Stimulated activated naive CD8-positive, alpha-beta T cell treated with anti-CD3 and anti-CD28 coated beads, Interleukin-15, Interleukin-2, amounts not matched to agents 100 U/mL and 50 U/mL, for 24 hours (primary cell): ENCODE data around the gene NRTN.
"Not testable (repeated sequence)": the region's sequence is repeated elsewhere in the genome, so short reads cannot be mapped to it uniquely, and the experiment has no call there.

ENCODE experiments used
- ATAC-seq: fragments of 150-1000 bp; cut with Tn5 transposase; one replicate; pipeline ENCODE4 v1.10.0; 2021
- DNase-seq: peaks from one replicate; pipeline ENCODE4 v3.0.0; 2021

NRTN gene

DNA sequence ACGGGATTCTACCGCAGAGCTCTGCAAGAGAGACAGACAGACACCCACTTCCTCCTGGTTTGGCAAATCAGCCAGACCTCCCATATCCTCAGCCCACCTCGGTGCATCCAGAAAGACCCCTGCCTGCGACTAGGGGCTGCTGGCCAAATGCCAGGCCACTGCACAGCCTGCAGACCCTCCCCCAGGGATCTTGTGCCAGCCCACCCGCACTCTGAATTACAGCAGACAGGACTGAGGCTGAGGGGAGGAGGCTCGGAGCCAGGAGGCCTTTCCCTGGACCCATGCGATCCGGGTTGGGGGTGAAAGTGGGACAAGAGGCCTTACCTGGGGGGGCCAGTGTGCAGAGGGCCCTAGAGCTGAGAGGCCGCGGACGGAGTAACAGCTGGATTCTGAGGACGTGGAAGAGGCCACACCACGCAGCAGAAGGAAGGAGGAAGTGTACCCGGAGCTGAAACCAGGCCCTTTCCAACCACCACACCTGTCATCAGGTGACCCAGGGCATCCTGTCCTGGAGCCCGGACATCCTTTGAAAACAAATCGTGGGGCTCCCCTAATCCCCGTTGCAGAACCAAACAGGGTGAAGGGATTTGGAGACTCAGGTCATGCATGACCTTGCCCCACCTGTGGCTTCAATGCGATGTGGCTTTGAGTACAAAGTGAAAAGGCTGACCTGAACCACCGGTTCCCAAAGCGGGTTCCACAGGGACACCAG lies 33.6 kb downstream of the NRTN start:
- DNase-seq = no peak
- no peak for ATAC-seq

DNA sequence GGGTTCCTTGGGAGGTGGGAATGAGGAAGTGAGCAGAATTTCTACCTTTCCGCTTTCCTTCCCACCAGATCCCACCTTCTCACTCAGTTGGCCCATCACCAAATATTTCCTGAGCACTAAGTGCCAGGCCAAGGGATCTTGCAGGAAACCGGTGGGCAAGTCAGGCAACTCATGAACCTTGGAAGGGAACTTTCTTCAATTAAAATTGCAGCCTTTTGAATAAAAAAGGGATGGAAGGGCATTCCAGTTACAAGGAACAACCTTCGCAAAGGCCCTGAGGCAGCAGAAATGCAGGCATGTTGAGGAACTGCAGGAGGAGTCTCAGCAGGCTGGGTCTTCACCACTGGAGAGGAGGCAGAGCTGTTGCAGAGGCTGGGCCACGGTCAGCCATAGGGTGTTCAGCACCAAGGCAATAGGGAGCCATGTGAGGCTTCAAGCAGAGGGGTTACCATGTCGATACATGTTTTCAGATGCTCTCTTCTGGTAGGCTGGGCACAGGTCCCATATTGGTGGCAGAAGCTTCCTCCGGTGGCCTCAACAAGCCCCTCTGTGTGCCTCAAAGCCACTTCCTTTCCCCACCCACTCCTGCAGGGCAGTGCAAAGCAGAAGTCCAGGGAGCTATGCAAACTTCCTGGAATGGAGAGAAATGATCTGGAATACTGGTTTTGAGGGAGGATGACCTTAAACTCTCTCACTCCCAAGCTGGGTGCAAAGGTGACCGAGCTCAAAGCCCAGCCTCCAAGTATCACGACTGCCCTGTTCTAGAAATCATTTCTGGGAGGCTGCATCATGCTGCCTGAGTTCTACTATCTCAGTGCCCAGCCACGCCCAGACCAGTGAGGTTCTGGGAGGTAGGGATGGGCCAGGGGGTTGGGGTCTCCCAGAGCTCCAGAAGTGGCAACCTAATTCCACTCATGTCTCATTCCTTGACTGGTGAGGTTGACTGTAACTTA lies 34.5 kb downstream of the NRTN start, which contains the start of gene FUT6:
FUT6 (minus strand) TSS at position 638 of the 953 bp plus-strand sequence. CDS start 7,135 bp downstream, outside the sequence.
- no peak for ATAC-seq
- DNase-seq = no peak

DNA sequence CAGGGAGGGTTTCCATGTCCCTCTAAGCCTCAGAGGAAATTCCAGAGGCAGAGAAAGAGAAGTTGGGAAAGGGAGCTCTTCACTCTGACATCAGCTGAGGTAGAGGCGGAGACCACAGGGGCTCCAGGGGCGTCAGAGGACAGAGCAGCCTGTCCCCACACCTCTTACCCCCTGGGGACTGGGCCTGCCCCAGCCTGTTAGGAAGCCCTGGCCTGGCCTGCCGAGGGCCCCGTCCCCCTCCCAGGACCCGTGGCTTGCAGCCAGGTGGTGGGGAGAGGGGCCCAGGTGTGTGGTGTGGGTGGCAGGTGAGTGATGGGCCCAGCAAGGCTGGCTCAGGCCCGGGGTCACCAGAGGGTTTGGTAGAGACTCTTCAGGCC lies 36.9 kb downstream of the NRTN start:
- ATAC-seq, DNase-seq: not testable (repeated sequence)

DNA sequence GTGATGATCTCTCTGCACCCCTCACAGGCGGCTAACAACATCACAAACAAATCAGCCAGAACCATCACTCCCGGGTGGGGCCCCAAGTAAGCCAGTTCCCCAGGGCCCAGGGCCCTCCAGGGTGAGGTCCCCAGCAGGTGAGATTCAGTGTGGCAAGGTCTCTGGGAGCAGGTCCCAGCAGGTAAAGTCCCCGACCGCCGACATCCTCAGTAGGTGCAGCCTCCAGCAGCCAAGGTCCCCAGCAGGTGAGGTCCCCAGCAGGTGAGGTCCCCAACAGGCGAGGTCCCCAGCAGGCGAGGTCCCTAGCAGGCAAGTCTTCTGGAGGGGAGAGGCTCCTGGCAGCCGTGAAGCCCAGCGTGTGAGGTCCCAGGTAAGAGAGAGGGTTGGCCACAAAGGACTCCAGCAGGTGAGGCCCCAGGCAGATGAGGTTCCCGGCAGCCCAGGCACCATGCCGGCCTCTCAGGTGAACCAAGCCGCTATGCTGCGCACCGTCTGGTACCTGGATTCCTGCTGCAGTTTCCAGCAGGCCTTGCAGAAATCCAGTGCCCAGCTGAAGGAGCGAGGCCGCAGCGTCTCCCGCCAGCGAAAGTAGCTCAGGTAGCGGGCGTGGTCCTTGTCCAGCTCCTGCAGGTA lies 38.5 kb downstream of the NRTN start:
- no peak for ATAC-seq

DNA sequence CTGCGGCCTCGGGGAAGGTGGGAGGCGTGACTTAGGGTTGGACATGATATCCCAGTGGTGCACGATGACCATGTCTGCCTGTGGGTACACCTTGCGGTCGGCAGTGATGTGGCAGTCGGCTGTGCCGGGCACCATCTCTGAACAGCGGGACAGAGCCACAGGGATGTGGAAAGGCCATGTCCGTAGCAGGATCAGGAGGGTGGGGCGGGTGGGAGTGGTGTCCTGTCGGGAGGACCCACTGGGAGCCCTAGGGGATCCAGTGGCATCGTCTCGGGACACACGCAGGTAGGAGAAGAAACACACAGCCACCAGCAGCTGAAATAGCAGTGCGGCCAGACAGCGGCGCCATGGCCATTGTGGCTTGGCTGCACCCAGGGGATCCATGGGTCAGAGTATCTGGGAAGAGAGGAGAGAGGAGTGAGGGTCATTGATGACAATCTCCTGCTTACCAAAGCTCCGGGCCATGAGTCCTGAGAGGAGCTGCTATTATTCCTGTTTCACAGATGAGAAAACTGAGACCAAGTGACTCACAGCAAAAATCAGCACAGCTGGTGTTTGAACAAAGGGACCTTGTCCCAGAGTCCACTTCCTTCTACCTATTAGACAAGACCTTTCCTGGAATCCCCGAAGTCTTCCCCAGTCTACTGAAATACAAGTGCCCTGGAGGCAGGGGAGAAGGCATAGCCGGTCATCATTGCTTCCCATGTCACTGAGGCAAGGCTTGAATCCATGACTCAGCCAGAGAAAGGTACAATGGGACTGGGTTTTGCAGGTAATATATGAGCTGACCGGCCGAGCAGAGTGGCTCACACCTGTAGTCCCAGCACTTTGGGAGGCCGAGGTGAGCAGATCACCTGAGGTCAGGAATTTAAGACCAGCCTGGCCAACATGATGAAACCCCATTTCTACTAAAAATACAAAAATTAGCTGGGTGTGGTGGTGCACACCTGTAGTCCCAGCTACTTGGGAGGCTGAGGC lies 39.9 kb downstream of the NRTN start:
- ATAC-seq (no peak), DNase-seq (no peak)

More for the DNA sequence above, 38.5 kb downstream of the NRTN start:
- no peak for DNase-seq

DNA sequence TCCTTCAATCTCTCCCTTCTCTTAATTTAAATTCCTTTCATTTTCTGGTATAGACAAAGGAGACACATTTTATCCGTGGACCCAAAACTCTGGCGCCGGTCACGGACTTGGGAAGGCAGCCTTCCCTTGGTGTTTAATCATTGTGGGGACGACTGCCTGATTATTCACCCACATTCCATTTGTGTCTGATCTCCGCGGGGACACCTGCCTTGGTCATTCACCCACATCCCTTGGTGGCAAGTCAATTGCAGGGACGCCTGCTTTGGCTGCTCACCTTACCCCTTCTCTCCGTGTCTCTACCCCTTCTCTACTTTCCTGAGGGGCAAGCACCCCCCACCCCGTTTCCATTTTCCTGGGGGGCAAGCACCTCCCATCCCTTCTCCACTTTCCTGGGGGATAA lies 43.0 kb downstream of the NRTN start:
- ATAC-seq, DNase-seq: not testable (repeated sequence)

DNA sequence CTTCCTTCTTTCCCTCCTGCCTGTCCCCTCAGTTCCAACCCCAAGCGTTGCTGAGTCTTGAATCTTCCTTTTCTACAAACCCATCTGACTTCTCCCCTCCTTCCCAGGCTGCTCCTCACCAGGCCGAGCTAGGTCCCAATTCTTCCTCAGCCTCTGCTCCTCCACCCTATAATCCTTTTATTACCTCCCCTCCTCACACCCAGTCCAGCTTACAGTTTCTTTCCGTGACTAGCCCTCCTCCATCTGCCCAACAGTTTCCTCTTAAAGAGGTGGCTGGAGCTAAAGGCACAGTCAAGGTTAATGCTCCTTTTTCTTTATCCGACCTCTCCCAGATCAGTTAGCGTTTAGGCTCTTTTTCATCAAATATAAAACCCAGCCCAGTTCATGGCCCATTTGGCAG lies 43.8 kb downstream of the NRTN start:
- ATAC-seq = not testable (repeated sequence)

DNA sequence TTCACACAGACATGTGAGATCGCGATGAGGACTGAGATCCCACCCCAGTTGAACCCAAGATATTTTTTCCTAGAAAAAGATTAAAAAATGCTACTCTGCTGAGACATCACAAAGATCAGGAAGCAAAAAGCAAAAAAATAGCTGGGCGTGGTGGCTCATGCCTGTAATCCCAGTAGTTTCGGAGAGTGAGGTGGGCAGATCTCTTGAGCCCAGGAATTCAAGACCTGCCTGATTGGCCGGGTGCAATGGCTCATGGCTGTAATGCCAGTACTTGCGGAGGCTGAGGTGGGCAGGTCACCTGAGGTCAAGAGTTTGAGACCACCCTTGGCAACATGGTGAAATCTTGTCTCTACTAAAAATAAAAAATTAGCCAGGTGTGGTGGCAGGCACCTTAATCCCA lies 45.3 kb downstream of the NRTN start:
- DNase-seq (no peak), ATAC-seq (no peak)

More for the DNA sequence above, 43.8 kb downstream of the NRTN start:
- DNase-seq = not testable (repeated sequence)

DNA sequence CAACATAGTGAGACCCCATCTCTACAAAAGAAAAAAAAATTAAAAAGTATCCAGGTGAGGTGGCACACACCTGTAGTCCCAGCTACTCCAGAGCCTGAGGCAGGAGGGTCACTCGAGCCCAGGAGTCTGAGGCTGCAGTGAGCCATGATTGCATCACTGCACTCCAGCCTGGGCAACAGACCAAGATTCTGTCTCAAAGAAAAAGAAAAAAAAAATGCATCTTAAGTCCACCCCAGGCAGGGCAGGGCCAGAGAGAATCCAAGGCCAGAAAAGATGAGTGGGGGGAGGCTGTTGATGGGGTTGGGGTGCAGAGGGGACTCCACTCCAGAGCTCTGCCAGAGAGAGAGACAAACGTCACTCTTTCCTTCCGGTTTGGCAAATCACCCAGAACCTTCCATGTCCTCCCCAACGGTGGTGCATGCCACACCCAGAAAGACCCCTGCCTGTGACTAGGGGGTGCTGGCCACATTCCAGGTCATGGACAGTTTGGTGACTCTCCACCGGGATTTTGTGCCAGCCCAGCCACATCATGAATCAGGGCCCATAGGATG lies 46.0 kb downstream of the NRTN start:
- DNase-seq (no peak), ATAC-seq (no peak)

DNA sequence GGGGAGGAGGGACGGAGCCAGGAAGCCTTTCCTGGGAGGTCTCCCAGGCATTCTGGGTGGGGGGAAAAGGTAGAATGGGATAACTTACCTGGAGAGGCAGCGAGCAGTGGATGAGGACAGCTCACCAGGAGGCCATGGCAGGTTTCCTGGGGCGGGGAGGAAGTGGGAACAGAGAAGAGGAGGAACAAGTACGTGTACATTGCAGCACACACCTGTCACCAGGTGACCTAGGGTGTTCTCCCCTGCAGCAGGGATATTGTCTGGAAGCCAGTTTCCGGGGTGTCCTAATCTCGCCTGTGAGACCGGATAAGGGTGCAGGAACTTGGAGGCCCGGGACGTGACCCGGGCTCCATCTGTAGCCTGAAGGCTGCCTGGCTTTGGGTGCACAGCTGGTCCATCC lies 46.4 kb downstream of the NRTN start, which contains the start of gene FUT3:
FUT3 (minus strand) TSS at position 148 of the 400 bp plus-strand sequence.
- ATAC-seq = no peak
- DNase-seq = no peak

DNA sequence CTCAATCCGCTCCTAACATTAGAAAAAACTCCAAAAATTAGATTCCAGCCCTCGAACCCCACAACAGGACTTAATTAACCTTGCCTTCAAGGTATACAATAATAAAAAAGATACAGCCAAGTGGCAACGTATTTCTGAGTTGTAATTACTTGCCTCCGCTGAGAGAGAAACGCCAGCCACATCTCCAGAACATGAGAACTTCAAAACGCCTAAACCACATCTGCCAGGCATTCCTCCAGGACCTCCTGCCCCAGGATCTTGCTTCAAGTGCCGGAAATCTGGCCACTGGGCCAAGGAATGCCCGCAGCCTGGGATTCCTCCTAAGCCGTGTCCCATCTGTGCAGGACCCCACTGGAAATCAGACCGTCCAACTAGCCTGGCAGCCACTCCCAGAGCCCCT lies 49.3 kb downstream of the NRTN start:
- DNase-seq, ATAC-seq: not testable (repeated sequence)

DNA sequence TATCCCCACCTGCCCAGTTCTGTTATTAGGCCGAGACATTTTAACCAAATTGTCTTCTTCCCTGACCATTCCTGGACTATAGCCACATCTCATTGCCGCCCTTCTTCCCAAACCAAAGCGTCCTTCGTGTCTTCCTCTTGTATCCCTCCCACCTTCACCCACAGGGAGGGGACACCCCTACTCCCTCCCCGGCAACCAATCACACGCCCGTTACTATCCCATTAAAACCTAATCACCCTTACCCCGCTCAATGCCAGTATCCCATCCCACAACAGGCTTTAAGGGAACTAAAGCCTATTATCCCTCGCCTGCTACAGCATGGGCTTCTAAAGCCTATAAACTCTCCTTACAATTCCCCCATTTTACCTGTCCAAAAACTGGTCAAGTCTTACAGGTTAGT lies 50.3 kb downstream of the NRTN start:
- not testable (repeated sequence) for DNase-seq, ATAC-seq

DNA sequence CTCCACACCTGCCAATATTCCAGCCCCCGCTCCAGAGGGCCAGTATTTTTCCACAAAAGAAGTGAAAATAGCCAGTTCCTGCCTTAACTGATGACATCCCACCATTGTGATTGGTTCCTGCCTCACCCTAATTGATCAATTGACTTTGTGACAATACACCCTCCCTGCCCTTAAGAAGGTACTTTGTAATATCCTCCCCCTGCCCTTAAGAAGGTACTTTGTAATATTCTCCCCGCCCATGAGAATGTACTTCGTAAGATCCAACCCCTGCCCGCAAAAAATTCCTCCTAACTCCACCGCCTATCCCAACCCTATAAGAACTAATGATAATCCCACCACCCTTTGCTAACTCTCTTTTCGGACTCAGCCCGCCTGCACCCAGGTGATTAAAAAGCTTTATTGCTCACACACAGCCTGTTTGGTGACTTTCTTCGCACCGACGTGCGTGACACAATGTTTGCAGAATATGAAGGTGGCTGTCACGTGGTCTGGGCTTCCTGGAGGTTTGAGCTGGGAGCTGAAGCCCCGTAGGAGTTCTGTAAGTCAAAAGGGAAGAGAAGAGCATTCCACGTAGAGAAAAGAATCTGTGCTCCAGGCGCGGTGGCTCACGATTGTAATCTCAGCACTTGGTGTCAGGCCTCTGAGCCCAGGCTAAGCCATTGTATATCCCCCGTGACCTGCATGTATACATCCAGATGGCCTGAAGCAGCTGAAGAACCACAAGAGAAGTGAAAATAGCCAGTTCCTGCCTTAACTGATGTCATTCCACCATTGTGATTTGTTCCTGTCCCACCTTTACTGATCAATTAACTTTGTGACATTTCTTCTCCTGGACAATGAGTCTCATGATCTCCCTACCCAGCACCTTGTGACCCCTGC lies 52.6 kb downstream of the NRTN start:
- DNase-seq = no peak
- no peak for ATAC-seq

DNA sequence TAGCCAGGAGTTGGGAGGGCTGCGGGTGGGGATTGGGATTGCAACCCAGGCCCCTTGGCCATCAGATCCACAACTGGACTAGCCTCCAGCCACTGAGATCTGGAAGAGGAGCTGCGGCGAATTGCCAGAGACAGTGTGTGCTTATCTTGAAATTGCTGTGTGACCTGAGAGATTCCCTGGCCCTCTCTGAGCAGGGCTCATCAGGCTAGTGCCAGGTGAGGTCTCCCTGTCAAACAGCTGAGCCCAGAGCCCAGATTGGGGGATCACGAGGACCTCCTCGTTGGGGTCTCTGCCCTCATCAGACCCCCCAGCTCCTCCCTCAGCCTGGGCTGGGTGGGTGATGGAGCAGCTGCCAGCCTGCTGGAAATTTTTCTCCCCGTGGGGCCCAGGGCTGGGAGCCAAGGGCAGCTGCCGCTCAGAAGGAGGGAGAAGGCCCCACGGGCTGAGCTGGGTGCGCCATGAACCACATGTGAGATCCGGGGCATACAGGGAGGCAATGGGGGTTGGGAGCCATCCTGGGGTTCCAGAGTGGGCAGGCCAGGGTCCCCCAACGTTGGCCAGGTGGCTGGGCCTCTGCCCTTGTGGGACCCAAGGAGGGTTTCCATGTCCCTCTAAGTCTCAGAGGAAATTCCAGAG lies 58.3 kb downstream of the NRTN start:
- DNase-seq (no peak), ATAC-seq (no peak)

DNA sequence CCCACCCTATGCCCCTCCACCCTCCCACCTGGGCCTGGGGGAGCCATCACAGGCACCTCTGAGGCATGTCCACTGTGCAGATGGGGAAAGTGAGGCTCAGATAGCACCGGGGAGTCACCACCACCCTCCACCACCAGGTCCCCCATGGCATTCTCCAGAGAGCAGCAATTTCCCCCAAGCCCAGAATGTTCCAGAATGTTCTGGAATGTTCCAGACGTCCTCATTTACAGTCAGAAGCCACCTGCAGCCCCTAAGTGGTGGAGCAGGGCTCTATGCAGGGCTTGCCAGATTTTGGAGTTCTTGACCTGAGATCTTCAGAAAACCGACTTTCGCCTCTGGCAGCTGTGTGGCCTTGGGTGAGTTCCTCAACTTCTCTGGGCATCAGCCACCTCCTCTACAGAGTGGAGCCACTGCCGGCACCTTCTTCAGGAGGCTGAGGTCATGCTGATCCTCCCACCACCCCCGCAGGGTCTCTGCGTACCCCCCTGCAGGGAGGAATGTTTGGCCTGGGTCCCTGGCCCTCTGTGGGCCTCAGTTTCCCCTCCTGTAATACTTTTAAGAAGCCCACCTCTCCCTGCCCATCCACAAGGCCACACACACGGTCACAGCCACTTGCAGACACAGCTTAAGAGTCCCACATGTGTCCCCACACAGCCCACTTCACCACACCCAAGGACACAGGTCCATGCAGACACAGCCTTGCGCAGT lies 59.3 kb downstream of the NRTN start:
- ATAC-seq (no peak), DNase-seq (no peak)

DNA sequence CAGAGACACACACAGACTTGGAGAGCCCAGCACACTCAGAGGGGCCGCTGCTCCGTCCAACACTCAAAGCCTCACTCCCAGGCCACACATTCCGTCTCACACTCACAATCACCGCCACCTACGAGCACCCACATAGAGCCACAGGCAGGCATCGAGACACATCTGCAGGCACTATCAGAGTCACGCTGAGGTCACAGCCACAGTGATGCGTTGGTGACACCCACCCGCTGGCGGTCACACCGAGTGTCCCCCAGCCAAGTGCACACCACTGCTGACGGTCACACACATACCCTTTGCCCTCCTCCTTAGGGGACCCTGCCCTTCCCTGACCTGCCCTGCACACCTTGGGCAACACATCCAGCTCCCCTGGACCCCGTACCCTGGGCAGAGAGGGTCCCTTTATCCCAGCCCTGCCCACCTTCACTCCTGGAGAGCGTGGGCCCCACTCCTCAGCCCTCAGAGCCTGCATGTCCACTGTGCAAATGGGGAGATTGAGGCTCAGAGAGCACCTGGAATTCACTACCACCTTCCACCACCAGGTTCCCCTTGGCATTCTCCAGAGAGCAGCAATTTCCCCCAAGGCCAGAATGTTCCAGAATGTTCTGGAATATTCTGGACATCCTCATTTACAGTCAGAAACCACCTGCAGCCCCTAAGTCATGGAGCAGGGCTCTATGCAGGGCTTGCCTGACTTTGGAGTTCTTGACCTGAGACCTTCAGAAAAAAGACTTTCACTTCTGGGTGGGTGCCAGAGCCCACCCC lies 60.0 kb downstream of the NRTN start:
- ATAC-seq = no peak
- DNase-seq = no peak

DNA sequence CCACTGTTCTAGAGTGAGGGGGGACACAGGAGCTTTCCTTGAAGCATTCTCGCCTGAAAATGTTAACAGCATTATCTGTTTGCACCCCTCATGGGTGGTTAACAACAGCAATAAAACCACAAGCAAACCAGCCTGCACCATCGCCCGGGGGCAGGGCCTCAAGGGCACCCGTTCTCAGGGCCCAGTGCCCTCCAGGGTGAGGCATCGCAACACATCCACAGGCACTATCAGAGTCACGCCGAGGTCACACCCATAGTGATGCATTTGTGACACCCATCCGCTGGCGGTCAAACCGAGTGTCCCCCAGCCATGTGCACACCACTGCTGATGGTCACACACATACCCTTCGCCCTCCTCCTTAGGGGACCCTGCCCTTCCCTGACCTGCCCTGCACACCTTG lies 60.9 kb downstream of the NRTN start:
- ATAC-seq (no peak), DNase-seq (no peak)
